ENCODE results near the gene TIAM2. TPM values are rescaled to one million over a fixed set of nuclear protein-coding genes. Genes with fewer than 3 reads are reported as not detected.

TIAM2 gene
- total and polyA plus RNA-seq, 7 donors, result 1.2 to 15.8 (median 11.0) TPM

DNA sequence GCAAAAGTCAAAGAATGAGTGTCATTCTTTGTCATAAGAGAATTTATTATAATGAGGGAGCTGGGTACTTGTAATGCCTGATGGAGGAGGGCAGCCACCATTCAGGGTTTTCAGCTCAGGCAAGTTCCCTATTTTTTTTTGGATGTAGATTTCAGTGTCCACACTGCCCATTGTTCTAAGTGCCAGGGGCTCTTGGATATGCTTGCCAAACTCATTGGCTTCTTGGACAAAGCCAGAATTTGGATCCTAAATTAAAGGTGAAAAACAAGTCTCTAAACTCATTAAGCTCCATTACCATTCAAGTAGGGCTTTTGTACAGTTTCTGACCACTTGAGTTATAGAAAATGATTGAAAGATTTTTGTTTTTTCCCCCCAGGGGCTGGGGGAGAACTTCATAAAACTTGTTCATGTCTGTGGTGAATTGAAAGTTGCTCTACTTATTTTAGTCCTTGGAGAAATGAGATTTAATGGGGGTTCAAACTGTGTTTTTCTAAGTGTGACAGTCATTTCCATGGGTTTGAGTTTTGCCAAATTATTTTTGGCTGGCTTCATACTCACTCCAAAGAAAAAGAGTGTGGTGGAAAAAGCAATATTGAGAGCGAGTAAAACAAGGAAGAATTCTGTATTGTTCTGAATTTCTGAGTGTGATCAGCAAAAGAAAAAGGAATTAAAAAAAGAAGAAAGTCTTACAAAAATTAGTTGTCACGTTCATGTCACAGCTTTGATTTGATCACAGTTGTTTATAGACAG is 46.0 kb downstream of the TIAM2 start:
- Histone ChIP-seq H3K27ac (no peak overlapping the region), H3K27me3 (no peaks in the 10 kb centered on the region), H3K36me3 (no peaks in the 10 kb centered on the region), H3K4me1 (peaks cover 0 to 13% (median 4%) of the 10 kb centered on the region in 4 donors), H3K9me3 (no peaks in the 10 kb centered on the region), H3K4me3 (no peak overlapping the region)
- DNase-seq, result no peak
- no peak for TF ChIP-seq POLR2A (IDR thresholded peaks at IDR 0.05)
- TF ChIP-seq, protein P1, sequence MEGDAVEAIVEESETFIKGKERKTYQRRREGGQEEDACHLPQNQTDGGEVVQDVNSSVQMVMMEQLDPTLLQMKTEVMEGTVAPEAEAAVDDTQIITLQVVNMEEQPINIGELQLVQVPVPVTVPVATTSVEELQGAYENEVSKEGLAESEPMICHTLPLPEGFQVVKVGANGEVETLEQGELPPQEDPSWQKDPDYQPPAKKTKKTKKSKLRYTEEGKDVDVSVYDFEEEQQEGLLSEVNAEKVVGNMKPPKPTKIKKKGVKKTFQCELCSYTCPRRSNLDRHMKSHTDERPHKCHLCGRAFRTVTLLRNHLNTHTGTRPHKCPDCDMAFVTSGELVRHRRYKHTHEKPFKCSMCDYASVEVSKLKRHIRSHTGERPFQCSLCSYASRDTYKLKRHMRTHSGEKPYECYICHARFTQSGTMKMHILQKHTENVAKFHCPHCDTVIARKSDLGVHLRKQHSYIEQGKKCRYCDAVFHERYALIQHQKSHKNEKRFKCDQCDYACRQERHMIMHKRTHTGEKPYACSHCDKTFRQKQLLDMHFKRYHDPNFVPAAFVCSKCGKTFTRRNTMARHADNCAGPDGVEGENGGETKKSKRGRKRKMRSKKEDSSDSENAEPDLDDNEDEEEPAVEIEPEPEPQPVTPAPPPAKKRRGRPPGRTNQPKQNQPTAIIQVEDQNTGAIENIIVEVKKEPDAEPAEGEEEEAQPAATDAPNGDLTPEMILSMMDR (IDR thresholded peaks at IDR 0.05), result no peak
- TF ChIP-seq EP300 (IDR thresholded peaks at IDR 0.05), result no peak
- no peak for TF ChIP-seq POLR2AphosphoS5 (IDR thresholded peaks at IDR 0.05)
- intact Hi-C loops (cut with DNase I), result no loop called here
- 76% methylated on average over 2 of the region's 2 CpGs for WGBS, 2 donors

DNA sequence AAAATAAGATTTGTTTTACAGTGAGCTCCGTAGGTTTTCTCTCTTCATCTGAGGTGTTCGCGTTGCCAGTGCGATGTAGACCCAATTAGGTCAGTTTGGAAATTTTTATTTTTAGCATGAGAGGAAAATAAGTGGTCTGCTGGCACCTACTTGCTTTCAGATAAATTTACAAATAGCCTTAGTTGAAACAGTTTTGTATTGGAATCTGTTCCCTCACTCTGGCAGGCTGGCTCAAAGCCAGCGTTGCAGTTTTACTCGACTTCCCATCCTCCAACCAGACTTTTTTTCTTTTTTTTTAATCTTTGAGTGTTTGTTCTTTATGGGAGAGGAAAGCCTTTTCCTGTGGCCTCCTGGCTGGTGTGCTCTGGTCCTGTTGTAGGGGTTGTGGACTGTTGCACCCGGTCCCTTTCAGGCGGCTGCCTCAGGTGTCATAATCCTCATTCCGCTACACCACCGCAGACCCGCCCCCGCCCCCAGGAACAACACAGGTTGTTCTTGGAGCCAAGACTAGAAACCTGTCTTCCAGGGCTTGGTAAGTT is 46.7 kb downstream of the TIAM2 start:
- Histone ChIP-seq H3K27me3 (no peaks in the 10 kb centered on the region), H3K27ac (no peak overlapping the region), H3K9me3 (no peaks in the 10 kb centered on the region), H3K4me3 (no peak overlapping the region), H3K4me1 (peaks cover 0 to 13% (median 4%) of the 10 kb centered on the region in 4 donors), H3K36me3 (no peaks in the 10 kb centered on the region)
- intact Hi-C loops (cut with DNase I), result no loop called here
- no peak for DNase-seq
- TF ChIP-seq, protein P1 (IDR thresholded peaks at IDR 0.05), result no peak
- TF ChIP-seq POLR2A (IDR thresholded peaks at IDR 0.05), result no peak
- 74 to 89% methylated on average over 12 of the region's 12 CpGs for WGBS, 2 donors

- no peak for DNase-seq
- Histone ChIP-seq H3K27ac (no peak overlapping the region), H3K4me1 (peaks cover 0 to 13% (median 4%) of the 10 kb centered on the region in 4 donors), H3K4me3 (no peak overlapping the region), H3K27me3 (no peaks in the 10 kb centered on the region), H3K36me3 (no peaks in the 10 kb centered on the region), H3K9me3 (no peaks in the 10 kb centered on the region)
- TF ChIP-seq, protein P1 (IDR thresholded peaks at IDR 0.05), result no peak
- TF ChIP-seq EP300 (IDR thresholded peaks at IDR 0.05), result no peak
- no peak for TF ChIP-seq POLR2AphosphoS5 (IDR thresholded peaks at IDR 0.05)
- no peak for TF ChIP-seq POLR2A (IDR thresholded peaks at IDR 0.05)
- intact Hi-C loops (cut with DNase I), result no loop called here
- 53 to 75% methylated on average over 2 of the region's 2 CpGs for WGBS, 2 donors
These were observed 47.9 kb downstream of the TIAM2 start for GRCh38 chr6:155042983-155043382.

DNA sequence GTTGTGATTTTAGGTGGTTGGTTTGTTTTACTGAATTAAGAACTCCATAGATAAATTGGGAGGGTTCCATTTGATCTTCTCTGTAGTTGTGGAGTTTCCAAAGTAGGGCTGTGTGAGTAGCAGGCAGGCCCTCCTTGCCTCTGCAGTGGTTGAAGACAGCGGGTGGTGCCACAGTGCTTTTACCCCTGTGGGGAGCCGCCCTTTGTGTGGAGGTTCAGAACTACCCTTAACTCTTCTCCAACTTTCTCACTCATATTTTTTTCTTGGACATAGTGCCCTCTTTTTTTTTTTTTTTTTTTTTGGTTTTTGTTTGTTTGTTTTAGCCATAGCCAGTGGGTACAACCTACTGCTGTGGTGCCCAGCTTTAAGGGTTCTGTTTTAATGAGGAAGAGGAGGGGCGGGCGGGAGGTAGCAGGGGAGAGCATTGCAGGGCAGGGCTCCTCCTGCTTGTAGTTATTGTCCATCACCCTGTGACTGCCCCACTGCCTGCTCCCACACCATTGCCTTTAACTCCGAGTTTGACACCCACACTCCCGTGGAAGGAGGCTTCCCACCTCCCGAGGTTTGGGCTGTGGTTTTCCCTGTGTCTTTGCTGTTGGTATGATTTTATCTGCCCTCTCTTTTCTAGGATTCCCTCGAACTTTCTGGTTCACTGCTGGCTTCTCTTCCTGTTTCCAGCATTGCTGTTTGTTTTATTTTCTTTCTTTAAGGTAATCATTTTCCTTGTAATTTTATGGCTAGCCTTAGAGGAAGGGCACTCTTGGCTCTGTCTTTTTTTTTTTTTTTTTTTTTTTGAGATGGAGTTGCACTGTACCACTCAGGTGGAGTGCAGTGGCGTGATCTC is 50.7 kb downstream of the TIAM2 start:
- WGBS, 2 donors, result 45 to 80% methylated on average over 9 of the region's 9 CpGs
- H3K36me3 ChIP-seq, result no peaks in the 10 kb centered on the region
- H3K27ac ChIP-seq, result no peak overlapping the region
- TF ChIP-seq, protein P1 (IDR thresholded peaks at IDR 0.05), result no peak
- TF ChIP-seq POLR2A (IDR thresholded peaks at IDR 0.05) (no peak), EP300 (IDR thresholded peaks at IDR 0.05) (no peak), POLR2AphosphoS5 (IDR thresholded peaks at IDR 0.05) (no peak)
- no peaks in the 10 kb centered on the region for H3K9me3 ChIP-seq
- peaks cover 0 to 13% (median 4%) of the 10 kb centered on the region in 4 donors for H3K4me1 ChIP-seq
- H3K4me3 ChIP-seq, result no peak overlapping the region
- H3K27me3 ChIP-seq, result no peaks in the 10 kb centered on the region
- no peak for DNase-seq
- intact Hi-C loops (cut with DNase I), result no loop called here

Data from sigmoid colon (tissue), 7 donors.